Measurements from ENCODE around the gene CCDC178. TPM values are rescaled to one million over a fixed set of nuclear protein-coding genes. Genes with fewer than 3 reads are reported as not detected.
"Not testable (repeated sequence)": the region's sequence is repeated elsewhere in the genome, so short reads cannot be mapped to it uniquely, and the experiment has no call there.

The CCDC178 gene
- total RNA-seq, 1 donor from 2014 or later, result not detected

- intact Hi-C loops (cut with micrococcal nuclease), result no loop called here
Measured at GRCh38 chr18:33369711-33370449, 70.6 kb downstream of the CCDC178 start.

DNA sequence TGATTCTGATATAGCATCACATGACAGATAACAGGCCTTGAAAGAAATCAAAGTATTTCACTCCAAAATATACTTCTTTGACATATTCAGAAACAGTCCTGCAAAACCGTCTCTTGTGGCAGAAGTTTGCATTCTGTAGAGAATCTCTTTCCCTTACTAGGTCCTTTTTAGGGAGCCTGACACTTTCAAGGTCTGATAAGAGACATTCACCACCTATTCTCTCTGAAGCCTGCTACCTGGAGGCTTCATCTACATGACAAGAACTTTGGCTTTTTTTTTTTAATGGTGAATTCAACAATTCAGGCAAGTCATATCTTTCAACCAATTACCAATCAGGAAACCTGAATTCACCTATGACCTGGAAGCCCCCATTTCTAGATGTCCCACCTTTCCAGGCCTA is 83.8 kb downstream of the CCDC178 start:
- intact Hi-C loops (cut with micrococcal nuclease), result no loop called here

DNA sequence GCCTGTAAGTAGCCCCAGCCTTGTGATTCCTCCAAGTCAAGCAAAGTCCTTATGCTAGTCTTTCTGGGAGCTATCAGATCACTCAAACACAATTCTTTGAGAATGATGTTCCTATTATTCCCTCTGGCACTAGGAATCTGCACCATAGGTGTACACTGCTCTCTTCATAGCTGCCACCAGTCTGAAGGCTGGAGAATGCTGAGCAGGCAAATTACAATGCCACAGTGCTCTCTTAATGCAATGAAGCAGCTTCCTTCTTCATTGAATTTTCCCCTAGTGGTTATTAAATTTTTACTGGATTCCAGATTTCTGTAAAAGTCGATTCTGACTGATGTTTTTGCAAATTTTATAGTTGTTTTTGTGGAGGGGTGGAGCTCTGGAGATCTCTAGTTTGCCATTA is 84.8 kb downstream of the CCDC178 start:
- intact Hi-C loops (cut with micrococcal nuclease), result no loop called here

- intact Hi-C loops (cut with micrococcal nuclease), result no loop called here
Measured at GRCh38 chr18:33355263-33355662, 85.3 kb downstream of the CCDC178 start.

DNA sequence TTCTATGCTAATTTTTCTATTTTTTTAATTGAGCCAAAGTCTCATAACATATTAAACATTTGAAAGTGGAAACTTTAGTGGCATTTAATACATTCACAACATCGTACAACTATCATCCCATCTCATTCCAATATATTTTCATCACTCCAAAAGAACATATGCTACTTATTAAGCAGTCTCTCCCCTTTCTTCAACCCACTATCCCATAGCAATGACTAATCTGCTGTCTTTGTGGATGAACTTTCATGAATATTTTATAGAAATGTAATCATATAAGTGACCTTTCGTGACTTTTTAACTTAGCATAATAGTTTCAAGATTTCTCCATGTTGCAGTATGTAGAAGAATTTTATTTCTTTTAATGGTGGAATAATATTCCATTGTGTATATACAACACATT is 90.3 kb downstream of the CCDC178 start:
- intact Hi-C loops (cut with micrococcal nuclease), result no loop called here

DNA sequence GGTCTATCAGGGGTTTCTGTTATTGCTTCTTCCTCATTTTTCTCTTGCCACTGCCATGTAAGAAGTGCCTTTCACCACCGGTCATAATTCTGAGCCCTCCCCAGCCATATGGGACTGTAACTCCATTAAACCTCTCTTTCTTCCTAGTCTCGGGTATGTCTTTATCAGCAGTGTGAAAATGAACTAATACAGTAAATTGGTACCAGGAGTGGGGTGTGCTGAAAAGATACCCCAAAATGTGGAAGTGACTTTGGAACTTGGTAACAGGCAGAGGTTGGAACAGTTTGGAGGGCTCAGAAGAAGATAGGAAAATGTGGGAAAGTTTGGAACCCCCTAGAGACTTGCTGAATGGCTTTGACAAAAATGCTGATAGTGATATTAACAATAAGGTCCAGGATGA is 100.8 kb downstream of the CCDC178 start:
- intact Hi-C loops (cut with micrococcal nuclease), result not testable (repeated sequence)

DNA sequence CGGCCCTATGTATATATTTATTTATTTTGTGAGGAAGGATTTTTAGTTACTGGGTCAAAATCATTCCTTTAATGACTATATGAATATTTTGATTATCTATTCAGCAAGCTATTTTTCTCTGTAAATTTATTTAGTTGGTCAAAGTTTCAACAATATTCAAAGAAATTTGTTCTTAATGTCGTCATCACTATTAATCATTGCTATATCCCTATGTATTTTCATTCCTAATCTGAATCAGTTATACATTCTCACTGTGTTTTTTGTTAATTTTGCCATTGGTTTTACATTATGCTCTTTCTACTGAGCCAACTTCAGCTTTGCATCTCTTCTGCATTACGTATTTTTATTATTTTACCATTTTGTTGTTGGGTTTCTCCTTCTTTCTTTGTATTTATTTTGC is 105.7 kb downstream of the CCDC178 start:
- intact Hi-C loops (cut with micrococcal nuclease), result no loop called here

DNA sequence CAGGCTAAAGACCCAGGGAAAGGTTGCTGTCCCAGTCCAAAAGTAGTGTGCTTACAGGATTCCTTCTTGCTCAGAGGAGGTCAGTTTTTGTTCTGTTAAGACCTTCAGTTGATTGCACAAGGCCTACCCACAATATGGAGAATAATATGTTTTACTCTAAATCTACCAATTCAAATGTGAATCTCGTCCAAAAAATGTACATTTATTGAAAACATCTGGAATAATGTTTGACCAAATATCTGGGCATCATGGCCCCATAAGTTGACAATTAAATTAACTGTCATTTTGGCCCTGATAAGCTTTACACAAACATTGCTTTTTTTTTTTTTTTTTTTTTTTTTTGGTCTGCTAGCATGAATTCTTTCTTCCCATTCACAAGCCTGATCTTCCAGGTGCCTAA is 109.8 kb downstream of the CCDC178 start:
- intact Hi-C loops (cut with micrococcal nuclease), result no loop called here

DNA sequence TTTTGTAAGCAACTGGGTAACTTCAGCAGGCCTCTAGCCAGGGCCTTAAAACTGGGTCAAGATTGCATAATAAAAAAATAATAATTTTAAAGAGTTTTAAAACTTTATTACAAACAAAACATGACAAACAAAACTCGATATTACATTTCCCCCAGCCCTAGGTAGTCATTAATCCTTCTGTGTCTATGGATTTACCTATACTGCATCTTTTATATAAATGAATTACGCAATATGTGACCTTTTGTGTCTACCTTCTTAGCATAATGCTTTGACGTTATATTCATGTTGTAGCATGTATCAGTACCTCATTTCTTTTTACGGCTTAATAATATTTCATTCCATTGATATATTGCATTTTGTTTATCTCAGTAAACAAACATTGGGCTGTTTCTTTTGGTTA is 113.5 kb downstream of the CCDC178 start:
- intact Hi-C loops (cut with micrococcal nuclease), result no loop called here

DNA sequence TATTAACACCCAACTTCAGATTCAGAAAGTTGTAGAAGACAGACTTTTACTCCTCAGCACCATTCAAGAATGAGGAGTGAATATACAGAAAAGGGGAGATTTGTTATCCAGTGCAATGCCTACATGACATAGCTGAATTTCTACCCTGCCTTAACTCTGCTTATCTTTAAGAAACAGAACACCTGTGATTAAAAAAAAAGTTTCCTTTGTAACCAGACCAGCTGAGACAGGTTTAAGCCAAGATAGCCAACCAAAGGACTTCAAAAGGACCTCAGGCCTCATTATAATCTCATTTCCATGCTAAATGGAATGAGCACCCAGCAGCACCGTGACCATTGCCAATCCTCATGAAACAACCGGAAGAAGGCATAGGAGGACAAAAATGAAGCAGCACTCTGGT is 122.9 kb downstream of the CCDC178 start:
- intact Hi-C loops (cut with micrococcal nuclease), result no loop called here

GRCh38 chr18:33316146-33316587 is 124.4 kb downstream of the CCDC178 start:
- intact Hi-C loops (cut with micrococcal nuclease), result no loop called here

GRCh38 chr18:33307520-33307919 is 133.0 kb downstream of the CCDC178 start:
- intact Hi-C loops (cut with micrococcal nuclease), result no loop called here

- intact Hi-C loops (cut with micrococcal nuclease), result no loop called here
Measured at GRCh38 chr18:33304277-33304676, 136.2 kb downstream of the CCDC178 start.

GRCh38 chr18:33291539-33291938 is 149.0 kb downstream of the CCDC178 start:
- intact Hi-C loops (cut with micrococcal nuclease), result no loop called here

- intact Hi-C loops (cut with micrococcal nuclease), result no loop called here
Measured at GRCh38 chr18:33288082-33288716, 152.3 kb downstream of the CCDC178 start.

GRCh38 chr18:33282709-33283333 is 157.7 kb downstream of the CCDC178 start:
- intact Hi-C loops (cut with micrococcal nuclease), result no loop called here

GRCh38 chr18:33282142-33282541 is 158.4 kb downstream of the CCDC178 start:
- intact Hi-C loops (cut with micrococcal nuclease), result no loop called here

DNA sequence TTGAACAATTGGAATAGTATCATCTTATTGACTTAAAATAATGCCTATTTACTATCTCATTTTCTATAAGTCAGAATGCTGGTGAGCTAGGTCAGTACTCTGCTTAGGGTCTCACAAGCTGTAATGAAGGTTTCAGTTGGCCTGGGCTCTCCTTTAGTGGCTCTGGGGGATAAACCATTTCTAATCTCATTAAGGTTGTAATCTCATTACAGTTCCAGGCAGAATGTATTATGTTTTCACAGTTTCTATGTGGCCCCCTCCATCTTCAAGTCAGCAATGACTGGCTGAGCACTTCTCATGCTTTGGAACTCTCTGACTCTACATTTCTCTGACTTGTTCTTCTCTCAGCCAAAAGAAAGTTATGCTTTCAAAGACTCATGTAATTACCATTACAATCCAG is 163.1 kb downstream of the CCDC178 start:
- intact Hi-C loops (cut with micrococcal nuclease), result no loop called here

DNA sequence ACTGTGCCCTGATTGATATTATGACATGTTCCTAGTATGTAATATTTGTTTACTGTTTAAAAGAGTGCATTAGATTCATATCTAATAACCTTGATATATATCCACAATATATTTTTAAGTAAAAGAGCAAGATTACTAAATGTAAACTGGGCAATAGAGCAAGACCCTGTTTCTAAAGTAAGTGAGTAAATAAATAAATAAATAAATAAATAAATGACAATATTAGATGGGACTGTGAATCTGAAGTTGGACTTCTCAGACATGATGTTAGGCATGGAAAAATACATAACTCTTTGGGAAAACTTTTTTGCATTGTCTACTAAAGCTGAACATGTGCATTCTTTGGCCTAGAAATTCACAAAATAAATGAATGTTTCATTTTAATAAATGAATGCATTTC is 164.7 kb downstream of the CCDC178 start:
- intact Hi-C loops (cut with micrococcal nuclease), result no loop called here

DNA sequence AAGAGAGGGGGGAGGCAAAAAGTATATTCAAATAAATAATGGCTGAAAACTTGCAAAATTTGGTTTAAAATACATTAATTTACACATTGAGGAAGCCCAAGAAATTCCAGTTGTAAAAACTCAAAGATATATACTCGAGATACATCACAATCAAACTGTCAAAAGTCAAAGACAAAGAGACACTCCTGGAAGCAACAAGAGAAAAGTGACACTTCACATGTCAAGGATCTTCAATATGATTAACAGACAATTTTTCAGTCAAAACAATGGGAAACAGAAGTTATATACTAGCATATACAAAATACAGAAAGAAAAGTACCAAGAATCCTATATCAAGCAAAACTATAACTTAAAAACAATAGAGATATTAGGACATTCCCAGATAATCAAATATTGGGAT is 170.2 kb downstream of the CCDC178 start:
- intact Hi-C loops (cut with micrococcal nuclease), result no loop called here

DNA sequence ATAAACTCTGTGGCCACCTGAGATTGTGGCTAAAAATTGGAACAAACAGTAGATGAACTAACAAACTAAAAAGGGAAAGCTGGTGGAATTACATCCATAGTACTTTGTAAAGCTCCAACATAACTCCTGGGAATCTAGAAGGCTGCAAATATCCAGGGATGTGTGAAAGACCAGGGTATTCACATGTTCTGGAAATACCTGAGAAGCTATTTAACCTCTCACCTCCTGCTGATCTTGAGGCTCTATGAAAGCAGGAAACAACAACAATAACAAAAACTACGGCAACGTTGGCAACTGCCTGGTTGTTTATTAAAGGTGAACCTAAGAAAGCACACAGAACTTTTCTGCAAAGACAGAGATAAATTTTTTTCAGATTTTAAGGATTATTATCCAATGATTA is 171.3 kb downstream of the CCDC178 start:
- intact Hi-C loops (cut with micrococcal nuclease), result no loop called here

DNA sequence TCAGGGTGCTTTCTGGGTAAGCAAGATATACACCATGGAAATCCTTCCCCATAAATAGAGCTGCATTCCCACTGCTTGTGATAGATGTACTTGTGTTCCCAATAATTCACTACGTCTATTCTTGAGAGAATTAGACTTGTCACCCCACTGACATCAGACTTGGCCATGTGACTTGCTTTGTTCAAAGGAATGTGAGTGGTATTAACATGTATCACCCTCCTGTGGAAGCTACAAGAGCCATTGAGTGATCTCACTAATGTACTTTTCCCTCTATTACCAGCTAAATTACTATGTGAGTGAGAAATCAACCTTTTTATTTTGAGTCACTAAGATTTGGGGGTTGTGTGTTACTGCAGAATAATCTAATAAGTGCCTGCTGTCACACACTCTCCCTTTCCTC is 176.0 kb downstream of the CCDC178 start:
- intact Hi-C loops (cut with micrococcal nuclease), result no loop called here

- intact Hi-C loops (cut with micrococcal nuclease), result loop anchor here (10.0 kb wide), 2 partner anchors 336 to 1626 kb away; partner anchors contain the start of gene ASXL3
Measured at GRCh38 chr18:33239298-33239697, 201.2 kb downstream of the CCDC178 start.
